HG03575 (cell line): ENCODE data around the gene RHCE.
"Not testable (repeated sequence)": the region's sequence is repeated elsewhere in the genome, so short reads cannot be mapped to it uniquely, and the experiment has no call there.

ENCODE experiments used
- ATAC-seq: cut with Tn5 transposase; IDR thresholded peaks from one replicate; pipeline ENCODE4 v1.9.1; 2021; ENCODE audit not compliant: unreplicated experiment, insufficient number of reproducible peaks, low FRiP score; ENCODE audit errors: extremely low read depth

The RHCE gene

DNA sequence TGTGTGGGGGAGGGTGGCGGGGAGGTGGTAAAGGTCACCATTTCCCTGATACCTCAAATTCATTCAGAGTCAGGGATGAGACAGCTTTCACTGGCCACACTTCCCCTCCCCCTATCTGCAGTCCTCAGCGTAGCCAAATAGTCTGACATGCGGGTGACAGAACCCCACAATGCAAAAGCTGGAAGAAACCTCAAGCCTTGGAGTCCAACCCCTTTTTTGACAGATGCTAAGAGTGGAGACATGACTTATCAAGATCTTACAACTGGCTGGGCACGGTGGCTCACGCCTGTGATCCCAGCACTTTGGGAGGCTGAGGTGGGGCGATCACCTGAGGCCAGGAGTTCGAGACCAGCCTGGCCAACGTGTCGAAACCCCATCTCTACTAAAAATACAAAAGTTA, 98.5 kb downstream of the RHCE start:
- not testable (repeated sequence) for ATAC-seq

DNA sequence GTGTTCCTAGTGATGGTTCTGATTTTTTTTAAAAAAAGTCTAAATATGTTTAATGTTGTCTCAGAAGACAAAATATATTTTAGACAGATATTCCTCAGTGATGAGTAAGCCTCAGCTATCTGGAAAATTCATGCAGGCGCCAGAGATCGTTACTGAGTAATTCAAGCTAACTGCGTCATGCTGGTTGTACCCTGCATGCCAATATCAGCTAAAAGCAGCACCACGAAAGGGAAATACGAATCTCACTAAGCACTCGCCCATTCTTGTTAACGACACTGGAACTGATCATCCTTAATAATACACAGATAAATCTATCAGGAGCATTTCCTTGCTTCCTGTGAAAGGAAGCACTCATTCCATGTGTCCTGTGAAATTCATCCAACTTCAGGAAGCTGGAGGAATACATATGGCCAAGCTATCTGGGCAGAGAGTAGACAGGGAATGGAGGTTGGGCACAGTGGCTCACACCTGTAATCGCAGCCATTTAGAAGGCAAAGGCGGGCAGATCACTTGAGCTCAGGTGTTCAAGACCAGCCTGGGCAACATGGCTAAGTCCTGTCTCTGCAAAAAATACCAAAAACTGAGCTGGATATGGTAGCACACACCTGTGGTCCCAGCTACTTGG, 100.2 kb downstream of the RHCE start:
- ATAC-seq: not testable (repeated sequence)

DNA sequence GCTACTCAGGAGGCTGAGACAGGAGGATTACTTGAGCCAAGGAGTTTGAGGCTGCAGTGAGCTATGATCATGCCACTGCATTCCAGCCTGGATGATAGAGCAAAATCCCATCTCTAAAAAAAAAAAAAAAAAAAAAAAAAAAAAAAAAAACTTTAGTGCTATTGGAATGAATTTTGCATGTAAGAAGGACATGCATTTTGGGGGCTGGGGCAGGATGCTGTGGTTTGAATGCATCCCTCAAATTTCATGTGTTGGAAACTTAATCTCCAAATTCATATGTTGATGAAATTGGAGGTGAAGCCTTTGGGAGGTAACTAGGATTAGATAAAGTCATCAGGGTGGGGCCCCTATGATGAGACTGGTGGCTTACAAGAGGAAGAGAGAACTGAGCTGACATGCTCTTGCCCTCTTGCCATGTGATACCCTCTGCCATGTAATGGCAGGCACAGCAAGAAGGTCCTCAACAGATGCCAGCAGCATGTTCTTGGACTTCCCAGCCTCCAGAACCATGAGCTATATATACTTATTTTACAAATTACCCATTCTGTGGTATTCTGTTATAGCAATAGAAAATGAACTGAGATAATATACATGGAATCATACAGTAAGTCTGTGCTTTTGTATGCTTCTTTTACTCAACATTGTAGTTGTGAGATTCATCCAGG, 107.7 kb downstream of the RHCE start:
- ATAC-seq: not testable (repeated sequence)
